MM.1S (cell line): Measurements from ENCODE around the gene CTXN1.

Source experiments
- DNase-seq: peaks from one replicate; pipeline ENCODE4 v3.0.0-alpha.2; 2015
- H2AFZ ChIP-seq: fragments of 300-600 bp; sonication (generic); 2 replicates; pipeline ENCODE4 v1.6.0; 2016; ENCODE audit warnings: antibody characterized with exemption, low read length
- H3F3A ChIP-seq: fragments of 300-600 bp; sonication (generic); 2 replicates; pipeline ENCODE4 v1.6.1; 2016; ENCODE audit warnings: mild to moderate bottlenecking, antibody characterized with exemption, low read length, moderate library complexity, mixed read lengths; ENCODE audit not compliant: insufficient read depth
- H3K27ac ChIP-seq: fragments of 300-600 bp; sonication (generic); 2 replicates; pipeline ENCODE4 v1.5.1; 2016; ENCODE audit warnings: mild to moderate bottlenecking, low read length
- H3K27me3 ChIP-seq: fragments of 300-600 bp; sonication (generic); replicated peaks from 2 replicates; pipeline ENCODE4 v1.6.0; 2016; ENCODE audit warnings: low read length; ENCODE audit not compliant: insufficient read depth
- H3K36me3 ChIP-seq: fragments of 300-600 bp; sonication (generic); replicated peaks from 2 replicates; pipeline ENCODE4 v1.6.1; 2016; ENCODE audit warnings: mild to moderate bottlenecking, low read length, mixed read lengths; ENCODE audit not compliant: insufficient read depth
- H3K4me1 ChIP-seq: fragments of 300-600 bp; sonication (generic); 2 replicates; pipeline ENCODE4 v1.6.1; 2016; ENCODE audit warnings: low read length, mixed read lengths
- H3K4me2 ChIP-seq: fragments of 300-600 bp; sonication (generic); 2 replicates; pipeline ENCODE4 v1.6.0; 2016; ENCODE audit warnings: low read depth, low read length
- H3K4me3 ChIP-seq: fragments of 300-600 bp; sonication (generic); 2 replicates; pipeline ENCODE4 v1.5.1; 2016; ENCODE audit warnings: low read length, mixed read lengths
- H3K79me2 ChIP-seq: fragments of 300-600 bp; sonication (generic); 2 replicates; pipeline ENCODE4 v1.6.1; 2016; ENCODE audit warnings: mixed run types, low read length, mixed read lengths
- H3K9ac ChIP-seq: fragments of 300-600 bp; sonication (generic); 2 replicates; pipeline ENCODE4 v1.6.1; 2016; ENCODE audit warnings: low read length, mixed read lengths
- H3K9me2 ChIP-seq: fragments of 300-600 bp; sonication (generic); replicated peaks from 2 replicates; pipeline ENCODE4 v1.6.1; 2016; ENCODE audit warnings: mild to moderate bottlenecking, low read length, mixed read lengths; ENCODE audit not compliant: insufficient read depth
- H3K9me3 ChIP-seq: fragments of 300-600 bp; sonication (generic); replicated peaks from 2 replicates; pipeline ENCODE4 v1.6.1; 2016; ENCODE audit warnings: mild to moderate bottlenecking, low read length, mixed read lengths; ENCODE audit not compliant: insufficient read depth
- H4K20me1 ChIP-seq: fragments of 300-600 bp; sonication (generic); 2 replicates; pipeline ENCODE4 v1.6.1; 2016; ENCODE audit warnings: mild to moderate bottlenecking, low read length, moderate library complexity, mixed read lengths; ENCODE audit not compliant: insufficient read depth
- EZH2 ChIP-seq: fragments of 300-600 bp; sonication (generic); optimal IDR thresholded peaks from 2 replicates; pipeline ENCODE3; 2017; ENCODE audit warnings: low read depth, mild to moderate bottlenecking, antibody characterized with exemption, low read length, mixed read lengths
- EZH2phosphoT487 ChIP-seq: fragments of 300-600 bp; sonication (generic); IDR thresholded peaks from 2 replicates; pipeline ENCODE4 v1.6.1; 2018; ENCODE audit warnings: antibody characterized with exemption, low read length
- TF ChIP-seq, protein P1 (sequence below): fragments of 300-600 bp; sonication (generic); IDR thresholded peaks from 2 replicates; pipeline ENCODE4 v1.5.1; 2016; ENCODE audit warnings: antibody characterized with exemption, low read length, mixed read lengths

CTXN1 gene

GRCh38 chr19:7968796-7969554 lies 43.0 kb upstream of the CTXN1 start:
- no peak overlapping the region for H3K27ac ChIP-seq
- no peaks in the 10 kb centered on the region for H3K9me3 ChIP-seq
- no peaks in the 10 kb centered on the region for H3K27me3 ChIP-seq
- H3K4me2 ChIP-seq: no peak overlapping the region
- no peak for DNase-seq
- no peaks in the 10 kb centered on the region for H3F3A ChIP-seq
- no peak overlapping the region for H2AFZ ChIP-seq
- peaks cover 8% of the 10 kb centered on the region; the same call in 1 of the 2 replicates for H3K79me2 ChIP-seq
- H3K9me2 ChIP-seq: no peaks in the 10 kb centered on the region
- no peaks in the 10 kb centered on the region; the same call in 1 of the 2 replicates for H4K20me1 ChIP-seq
- peaks cover 14% of the 10 kb centered on the region for H3K36me3 ChIP-seq
- H3K4me3 ChIP-seq: no peak overlapping the region
- TF ChIP-seq, protein P1, sequence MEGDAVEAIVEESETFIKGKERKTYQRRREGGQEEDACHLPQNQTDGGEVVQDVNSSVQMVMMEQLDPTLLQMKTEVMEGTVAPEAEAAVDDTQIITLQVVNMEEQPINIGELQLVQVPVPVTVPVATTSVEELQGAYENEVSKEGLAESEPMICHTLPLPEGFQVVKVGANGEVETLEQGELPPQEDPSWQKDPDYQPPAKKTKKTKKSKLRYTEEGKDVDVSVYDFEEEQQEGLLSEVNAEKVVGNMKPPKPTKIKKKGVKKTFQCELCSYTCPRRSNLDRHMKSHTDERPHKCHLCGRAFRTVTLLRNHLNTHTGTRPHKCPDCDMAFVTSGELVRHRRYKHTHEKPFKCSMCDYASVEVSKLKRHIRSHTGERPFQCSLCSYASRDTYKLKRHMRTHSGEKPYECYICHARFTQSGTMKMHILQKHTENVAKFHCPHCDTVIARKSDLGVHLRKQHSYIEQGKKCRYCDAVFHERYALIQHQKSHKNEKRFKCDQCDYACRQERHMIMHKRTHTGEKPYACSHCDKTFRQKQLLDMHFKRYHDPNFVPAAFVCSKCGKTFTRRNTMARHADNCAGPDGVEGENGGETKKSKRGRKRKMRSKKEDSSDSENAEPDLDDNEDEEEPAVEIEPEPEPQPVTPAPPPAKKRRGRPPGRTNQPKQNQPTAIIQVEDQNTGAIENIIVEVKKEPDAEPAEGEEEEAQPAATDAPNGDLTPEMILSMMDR: no peak
- TF ChIP-seq EZH2: no peak
- no peak for TF ChIP-seq EZH2phosphoT487
- no peak overlapping the region for H3K9ac ChIP-seq
- no peaks in the 10 kb centered on the region for H3K4me1 ChIP-seq

- H3K4me1 ChIP-seq: no peaks in the 10 kb centered on the region
- no peak overlapping the region for H2AFZ ChIP-seq
- no peaks in the 10 kb centered on the region for H3F3A ChIP-seq
- no peak overlapping the region for H3K4me2 ChIP-seq
- H3K27ac ChIP-seq: no peak overlapping the region
- no peak overlapping the region for H3K4me3 ChIP-seq
- H3K9ac ChIP-seq: no peak overlapping the region
- no peak for TF ChIP-seq EZH2
- TF ChIP-seq, protein P1: no peak
- TF ChIP-seq EZH2phosphoT487: no peak
- H3K27me3 ChIP-seq: no peaks in the 10 kb centered on the region
- 0 out of 2 replicates have a peak, but pooled peaks cover 5% of the 10 kb centered on the region for H3K79me2 ChIP-seq
- no peaks in the 10 kb centered on the region; the same call in 1 of the 2 replicates for H4K20me1 ChIP-seq
- H3K36me3 ChIP-seq: peaks cover 9% of the 10 kb centered on the region
- DNase-seq: no peak
- H3K9me3 ChIP-seq: no peaks in the 10 kb centered on the region
- H3K9me2 ChIP-seq: no peaks in the 10 kb centered on the region
These were observed 42.3 kb upstream of the CTXN1 start for GRCh38 chr19:7968008-7968795.

- Histone ChIP-seq H3K4me3 (no peak overlapping the region), H3K9ac (no peak overlapping the region), H3K36me3 (peaks cover 9% of the 10 kb centered on the region), H3K27ac (no peak overlapping the region), H2AFZ (no peak overlapping the region), H3K9me2 (no peaks in the 10 kb centered on the region), H3K4me2 (no peak overlapping the region), H4K20me1 (no peaks in the 10 kb centered on the region; the same call in 1 of the 2 replicates), H3K27me3 (no peaks in the 10 kb centered on the region), H3K4me1 (no peaks in the 10 kb centered on the region), H3F3A (no peaks in the 10 kb centered on the region), H3K9me3 (no peaks in the 10 kb centered on the region), H3K79me2 (0 out of 2 replicates have a peak, but pooled peaks cover 5% of the 10 kb centered on the region)
- TF ChIP-seq EZH2phosphoT487 (no peak), EZH2 (no peak)
- TF ChIP-seq, protein P1: no peak
- no peak for DNase-seq
These were observed 40.2 kb upstream of the CTXN1 start for GRCh38 chr19:7965921-7966665.
